ENCODE results near the gene PNLIPRP1. TPM values are rescaled to one million over a fixed set of nuclear protein-coding genes. Genes with fewer than 3 reads are reported as not detected.

The PNLIPRP1 gene
- total RNA-seq, 2 experiments from 2014 or later = not detected

- H3K4me3 ChIP-seq (ENCODE audit: low read depth, low read length, poor library complexity, severe bottlenecking) = no peak within 1 kb of the TSS
- no peaks in the 10 kb centered on the region for H3K36me3 ChIP-seq (ENCODE audit: insufficient read depth, low read length)
- no peaks in the 10 kb centered on the region for H3K4me1 ChIP-seq (ENCODE audit: insufficient read depth, low read length, poor library complexity, severe bottlenecking)
- intact Hi-C loops (cut with micrococcal nuclease; ENCODE audit: unreplicated experiment) = no loop called here
- no peak for DNase-seq (ENCODE audit: low spot score)
- no peaks in the 10 kb centered on the region for H3K79me2 ChIP-seq (ENCODE audit: insufficient read depth, low read depth, low read length)
- no TSS peak for BruUV-seq (replicated peaks)
- H3K27ac ChIP-seq (ENCODE audit: low read depth, low read length, poor library complexity, severe bottlenecking) = no peak within 1 kb of the TSS
- no peaks in the 10 kb centered on the region for H4K20me1 ChIP-seq (ENCODE audit: insufficient read depth, low read length)
- no peak within 1 kb of the TSS for H3K4me2 ChIP-seq (ENCODE audit: low read length)
- POLR2A ChIA-PET = no interaction called here
- no peak within 1 kb of the TSS for H2AFZ ChIP-seq (ENCODE audit: low read length)
- TF ChIP-seq EZH2phosphoT487 (IDR thresholded peaks at IDR 0.05; ENCODE audit: borderline replicate concordance, low read depth, low read length) (no peak), CTCF (conservative IDR thresholded peaks at IDR 0.05; ENCODE audit: low read length) (no peak)
- H3K9me3 ChIP-seq (ENCODE audit: low read length) = no peaks in the 10 kb centered on the region
- no peaks in the 10 kb centered on the region for H3K9me2 ChIP-seq (ENCODE audit: insufficient read depth, low read length)
- CTCF ChIA-PET (ENCODE audit: unreplicated experiment) = no interaction called here
Observed at GRCh38 chr10:116620423-116621400, 30.0 kb downstream of the PNLIPRP1 start, which contains the start of gene PNLIPRP2. Gene PNLIPRP2, plus strand, starts transcription at chr10:116620953.

GRCh38 chr10:116621476-116621875 is 30.7 kb downstream of the PNLIPRP1 start:
- Histone ChIP-seq H3K27ac (ENCODE audit: low read depth, low read length, poor library complexity, severe bottlenecking) (no peak overlapping the region), H3K9me3 (ENCODE audit: low read length) (no peaks in the 10 kb centered on the region), H3K79me2 (ENCODE audit: insufficient read depth, low read depth, low read length) (no peaks in the 10 kb centered on the region), H2AFZ (ENCODE audit: low read length) (no peak overlapping the region), H3K4me1 (ENCODE audit: insufficient read depth, low read length, poor library complexity, severe bottlenecking) (no peaks in the 10 kb centered on the region), H3K4me2 (ENCODE audit: low read length) (no peak overlapping the region), H3K36me3 (ENCODE audit: insufficient read depth, low read length) (no peaks in the 10 kb centered on the region), H3K4me3 (ENCODE audit: low read depth, low read length, poor library complexity, severe bottlenecking) (no peak overlapping the region), H4K20me1 (ENCODE audit: insufficient read depth, low read length) (no peaks in the 10 kb centered on the region), H3K9me2 (ENCODE audit: insufficient read depth, low read length) (no peaks in the 10 kb centered on the region)
- intact Hi-C loops (cut with micrococcal nuclease; ENCODE audit: unreplicated experiment) = no loop called here
- ChIA-PET CTCF (ENCODE audit: unreplicated experiment) (no interaction called here), POLR2A (no interaction called here)
- no peak for TF ChIP-seq CTCF (conservative IDR thresholded peaks at IDR 0.05; ENCODE audit: low read length)
- TF ChIP-seq EZH2phosphoT487 (IDR thresholded peaks at IDR 0.05; ENCODE audit: borderline replicate concordance, low read depth, low read length) = no peak
- BruUV-seq (replicated peaks) = no TSS peak
- DNase-seq (ENCODE audit: low spot score) = no peak
